Transverse colon (tissue), 4 donors: Measurements from ENCODE around the gene B2M.

Experiments used
- CTCF ChIP-seq, 5 experiments: fragments of 200-600 bp in 3 of 5; fragments of 450-650 bp in 2 of 5; sonication (generic) in 3 of 5; IDR thresholded peaks; 1 replicate in 2 of 5; 2 replicates in 3 of 5; pipeline ENCODE4 v1.5.1; 2016 to 2017; ENCODE audit warnings: antibody characterized with exemption in 5 of 5, inconsistent platforms in 3 of 5, mild to moderate bottlenecking in 2 of 5, moderate library complexity in 1 of 5
- EP300 ChIP-seq: sonication (generic); formaldehyde crosslinking; IDR thresholded peaks from one replicate; pipeline ENCODE4 v1.6.1; 2017; ENCODE audit warnings: antibody characterized with exemption, low read depth
- POLR2A ChIP-seq: fragments of 450-650 bp; IDR thresholded peaks from one replicate; pipeline ENCODE4 v1.6.1; 2016; ENCODE audit warnings: antibody characterized with exemption, mild to moderate bottlenecking, moderate library complexity
- POLR2AphosphoS5 ChIP-seq, 3 donors: sonication (generic); formaldehyde crosslinking; IDR thresholded peaks; one replicate each; pipeline ENCODE4 v1.6.1; 2016; ENCODE audit warnings: antibody characterized with exemption in 3 of 3

GRCh38 chr15:44726568-44727484 is 15.5 kb downstream of the B2M start:
- TF ChIP-seq POLR2AphosphoS5 (IDR thresholded peaks at IDR 0.05) (peak; percentile 62 to 92 (median 88)), POLR2A (peak; percentile 69), CTCF (IDR thresholded peaks at IDR 0.05) (no peak), EP300 (no peak)
